Activated CD4-positive, CD25-positive, alpha-beta regulatory T cell treated with anti-CD3 and anti-CD28 coated beads, Interleukin-2, amount 50 U/mL, for 24 hours (primary cell): ENCODE data around the gene ACE.
"Not testable (repeated sequence)": the region's sequence is repeated elsewhere in the genome, so short reads cannot be mapped to it uniquely, and the experiment has no call there.

ENCODE experiments used
- ATAC-seq, 2 donors: fragments of 150-1000 bp; cut with Tn5 transposase; one replicate each; pipeline ENCODE4 v1.10.0; 2021; ENCODE audit warnings: mild to moderate bottlenecking in 1 of 2, moderate library complexity in 1 of 2

Gene ACE

GRCh38 chr17:63445065-63445464, 31.8 kb upstream of the ACE start:
- no peak for ATAC-seq

GRCh38 chr17:63445571-63445953, 31.3 kb upstream of the ACE start:
- ATAC-seq = peak; percentile 38 to 49

- ATAC-seq = peak; percentile 75
Measured at GRCh38 chr17:63445954-63446752, 30.7 kb upstream of the ACE start, which contains the start of gene CYB561. CYB561 (minus strand) TSS chr17:63446306; CDS start chr17:63437547, 8,759 bp downstream.

GRCh38 chr17:63446753-63447470, 29.9 kb upstream of the ACE start:
- ATAC-seq = peak; percentile 5 to 21

- no peak for ATAC-seq
Measured at GRCh38 chr17:63447471-63448009, 29.3 kb upstream of the ACE start.

GRCh38 chr17:63448655-63449054, 28.2 kb upstream of the ACE start:
- ATAC-seq = no peak

GRCh38 chr17:63450551-63450950, 26.3 kb upstream of the ACE start:
- ATAC-seq = no peak

- no peak for ATAC-seq
Measured at GRCh38 chr17:63451150-63451549, 25.7 kb upstream of the ACE start.

- no peak for ATAC-seq
Measured at GRCh38 chr17:63452046-63452961, 24.6 kb upstream of the ACE start.

GRCh38 chr17:63452962-63453551, 23.8 kb upstream of the ACE start:
- peak in 1 of 2 donors; percentile 9 for ATAC-seq

GRCh38 chr17:63454357-63454756, 22.5 kb upstream of the ACE start:
- not testable (repeated sequence) for ATAC-seq

- no peak for ATAC-seq
Measured at GRCh38 chr17:63454915-63455314, 21.9 kb upstream of the ACE start.

GRCh38 chr17:63455417-63455816, 21.4 kb upstream of the ACE start:
- no peak for ATAC-seq

GRCh38 chr17:63458478-63458877, 18.4 kb upstream of the ACE start:
- ATAC-seq = no peak

- no peak for ATAC-seq
Measured at GRCh38 chr17:63460018-63460417, 16.8 kb upstream of the ACE start.

- no peak for ATAC-seq
Measured at GRCh38 chr17:63463771-63464170, 13.1 kb upstream of the ACE start.

- ATAC-seq = no peak
Measured at GRCh38 chr17:63464691-63465236, 12.1 kb upstream of the ACE start.

- ATAC-seq = not testable (repeated sequence)
Measured at GRCh38 chr17:63468099-63468498, 8.8 kb upstream of the ACE start.

- no peak for ATAC-seq
Measured at GRCh38 chr17:63474174-63474573, 2.7 kb upstream of the ACE start.

GRCh38 chr17:63474586-63475460, 2.0 kb upstream of the ACE start:
- no peak for ATAC-seq
